WTC11 (cell line): ENCODE data around the gene PAQR4. TPM values are rescaled to one million over a fixed set of nuclear protein-coding genes. Genes with fewer than 3 reads are reported as not detected.
"Not testable (repeated sequence)": the region's sequence is repeated elsewhere in the genome, so short reads cannot be mapped to it uniquely, and the experiment has no call there.

Source experiments
- ATAC-seq: fragments of 200-7000 bp; cut with Tn5 transposase; 2 replicates; pipeline ENCODE4 v1.10.0; 2021; ENCODE audit warnings: mild to moderate bottlenecking, moderate library complexity
- CTCF ChIA-PET: fragments of 300-600 bp; sonication (Branson Sonifier 250); formaldehyde crosslinking; loops from one replicate; lab custom pipeline; 2021; ENCODE audit warnings: antibody characterized with exemption; lab: Charles Lee
- POLR2A ChIA-PET: fragments of 350-600 bp; sonication (Branson Sonifier 250); formaldehyde crosslinking; loops from one replicate; lab custom pipeline; 2021; ENCODE audit warnings: antibody characterized with exemption; lab: Charles Lee
- DNase-seq: peaks from one replicate; pipeline ENCODE4 v3.0.0; 2021; ENCODE audit warnings: low spot score
- H3K27ac Mint-ChIP-seq: 2 replicates; pipeline ENCODE4 v1.8.0; 2021; ENCODE audit warnings: mixed read lengths
- H3K27me3 Mint-ChIP-seq: 2 replicates; pipeline ENCODE4 v1.8.0; 2021; ENCODE audit warnings: low read depth, mild to moderate bottlenecking, moderate library complexity, mixed read lengths
- H3K36me3 Mint-ChIP-seq: 2 replicates; pipeline ENCODE4 v1.8.0; 2021; ENCODE audit warnings: mixed read lengths
- H3K4me1 Mint-ChIP-seq: 2 replicates; pipeline ENCODE4 v1.8.0; 2022; ENCODE audit warnings: mixed read lengths
- H3K4me3 Mint-ChIP-seq: 2 replicates; pipeline ENCODE4 v1.8.0; 2021; ENCODE audit warnings: mild to moderate bottlenecking, moderate library complexity, mixed read lengths
- H3K9me3 Mint-ChIP-seq: 2 replicates; pipeline ENCODE4 v1.8.0; 2021; ENCODE audit warnings: mixed read lengths
- ATF6 ChIP-seq: sonication (generic); formaldehyde crosslinking; IDR thresholded peaks from 2 replicates; pipeline ENCODE4 v1.8.1; 2023; ENCODE audit warnings: mild to moderate bottlenecking, missing genetic modification reagents
- CREB1 ChIP-seq: sonication (generic); formaldehyde crosslinking; IDR thresholded peaks from 2 replicates; pipeline ENCODE4 v1.8.0; 2023; ENCODE audit warnings: mild to moderate bottlenecking, missing genetic modification reagents
- ESRRA ChIP-seq: sonication (generic); formaldehyde crosslinking; IDR thresholded peaks from 2 replicates; pipeline ENCODE4 v1.8.1; 2022; ENCODE audit warnings: mild to moderate bottlenecking, missing genetic modification reagents, borderline replicate concordance
- FOXJ3 ChIP-seq: sonication (generic); formaldehyde crosslinking; IDR thresholded peaks from 2 replicates; pipeline ENCODE4 v1.9.0; 2021; ENCODE audit warnings: missing genetic modification reagents, mild to moderate bottlenecking, borderline replicate concordance
- FOXK1 ChIP-seq: sonication (generic); formaldehyde crosslinking; IDR thresholded peaks from 2 replicates; pipeline ENCODE4 v1.8.0; 2022; ENCODE audit warnings: mild to moderate bottlenecking, moderate library complexity, missing genetic modification reagents
- MAX ChIP-seq: sonication (generic); formaldehyde crosslinking; IDR thresholded peaks from 2 replicates; pipeline ENCODE4 v1.8.0; 2022; ENCODE audit warnings: mild to moderate bottlenecking, missing genetic modification reagents
- SOX15 ChIP-seq: fragments of 250-450 bp; sonication (Bioruptor Pico); IDR thresholded peaks from 2 replicates; pipeline ENCODE4 v1.9.0; 2021; ENCODE audit warnings: mild to moderate bottlenecking
- TCF7 ChIP-seq: sonication (generic); formaldehyde crosslinking; IDR thresholded peaks from 2 replicates; pipeline ENCODE4 v1.8.0; 2022; ENCODE audit warnings: mild to moderate bottlenecking, low read depth, missing genetic modification reagents, moderate library complexity
- TEAD4 ChIP-seq: sonication (generic); formaldehyde crosslinking; IDR thresholded peaks from 2 replicates; pipeline ENCODE4 v1.8.0; 2022; ENCODE audit warnings: mild to moderate bottlenecking, missing genetic modification reagents
- TP53 ChIP-seq: sonication (generic); formaldehyde crosslinking; IDR thresholded peaks from 2 replicates; pipeline ENCODE4 v1.8.1; 2023; ENCODE audit warnings: mild to moderate bottlenecking, missing genetic modification reagents
- ZNF416 ChIP-seq: fragments of 250-450 bp; sonication (Bioruptor Pico); IDR thresholded peaks from 2 replicates; pipeline ENCODE4 v1.9.0; 2021; ENCODE audit warnings: mild to moderate bottlenecking, inconsistent platforms
- total RNA-seq: library from RNA; stranded (reverse); gene quantifications from 3 replicates; pipeline ENCODE4 v1.2.3, GENCODE V29; 2021
- TF ChIP-seq, protein P1 (sequence below): sonication (generic); formaldehyde crosslinking; IDR thresholded peaks from 2 replicates; pipeline ENCODE4 v1.8.1; 2023; ENCODE audit warnings: mild to moderate bottlenecking, missing genetic modification reagents
- TF ChIP-seq, protein P2 (sequence below): fragments of 250-450 bp; sonication (Bioruptor Pico); conservative IDR thresholded peaks from 2 replicates; pipeline ENCODE4 v1.9.0; 2021; ENCODE audit warnings: mild to moderate bottlenecking
- TF ChIP-seq, protein P3 (sequence below): fragments of 200-600 bp; IDR thresholded peaks from 2 replicates; pipeline ENCODE4 v1.8.0; 2022; ENCODE audit warnings: antibody characterized with exemption

The PAQR4 gene
- total RNA-seq, 1 experiment from 2014 or later = 32.4 TPM

DNA sequence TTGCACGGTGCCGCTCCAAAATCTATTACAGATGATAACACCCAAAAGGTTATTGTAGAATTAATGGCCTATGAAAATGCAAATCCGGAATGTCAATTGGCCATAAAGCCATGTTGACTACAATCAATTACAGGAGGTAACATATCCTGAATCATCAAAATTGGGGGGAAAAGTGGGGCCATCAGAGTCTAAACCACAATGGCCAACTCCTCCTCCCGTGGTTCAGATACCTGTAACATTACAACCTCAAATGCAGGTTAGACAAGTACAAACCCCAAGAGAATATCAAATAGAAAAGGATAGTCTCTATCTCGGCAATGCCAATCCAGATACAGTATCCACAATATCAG is 42.5 kb upstream of the PAQR4 start:
- POLR2A ChIA-PET = interaction anchor here (1.0 to 1.3 kb wide), 2 partner anchors 10 to 15 kb away, joined by 3 read pairs; partner anchors contain the start of gene FLYWCH1
- H3K4me3 Mint-ChIP-seq = no peak overlapping the region; the same call in 1 of the 2 replicates
- no peak overlapping the region for H3K27ac Mint-ChIP-seq
- peaks cover 9% of the 10 kb centered on the region for H3K27me3 Mint-ChIP-seq
- DNase-seq = no peak
- peaks cover 9% of the 10 kb centered on the region for H3K9me3 Mint-ChIP-seq
- TF ChIP-seq ZNF416 (CRISPR knock-in tag) (no peak), TCF7 (CRISPR knock-in tag) (no peak), FOXK1 (CRISPR knock-in tag) (no peak), FOXJ3 (no peak), ESRRA (CRISPR knock-in tag) (no peak), TP53 (CRISPR knock-in tag) (no peak), TEAD4 (CRISPR knock-in tag) (no peak), CREB1 (CRISPR knock-in tag) (no peak), ATF6 (no peak)
- TF ChIP-seq, protein P1, sequence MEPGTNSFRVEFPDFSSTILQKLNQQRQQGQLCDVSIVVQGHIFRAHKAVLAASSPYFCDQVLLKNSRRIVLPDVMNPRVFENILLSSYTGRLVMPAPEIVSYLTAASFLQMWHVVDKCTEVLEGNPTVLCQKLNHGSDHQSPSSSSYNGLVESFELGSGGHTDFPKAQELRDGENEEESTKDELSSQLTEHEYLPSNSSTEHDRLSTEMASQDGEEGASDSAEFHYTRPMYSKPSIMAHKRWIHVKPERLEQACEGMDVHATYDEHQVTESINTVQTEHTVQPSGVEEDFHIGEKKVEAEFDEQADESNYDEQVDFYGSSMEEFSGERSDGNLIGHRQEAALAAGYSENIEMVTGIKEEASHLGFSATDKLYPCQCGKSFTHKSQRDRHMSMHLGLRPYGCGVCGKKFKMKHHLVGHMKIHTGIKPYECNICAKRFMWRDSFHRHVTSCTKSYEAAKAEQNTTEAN (CRISPR knock-in tag) = no peak
- TF ChIP-seq, protein P2, sequence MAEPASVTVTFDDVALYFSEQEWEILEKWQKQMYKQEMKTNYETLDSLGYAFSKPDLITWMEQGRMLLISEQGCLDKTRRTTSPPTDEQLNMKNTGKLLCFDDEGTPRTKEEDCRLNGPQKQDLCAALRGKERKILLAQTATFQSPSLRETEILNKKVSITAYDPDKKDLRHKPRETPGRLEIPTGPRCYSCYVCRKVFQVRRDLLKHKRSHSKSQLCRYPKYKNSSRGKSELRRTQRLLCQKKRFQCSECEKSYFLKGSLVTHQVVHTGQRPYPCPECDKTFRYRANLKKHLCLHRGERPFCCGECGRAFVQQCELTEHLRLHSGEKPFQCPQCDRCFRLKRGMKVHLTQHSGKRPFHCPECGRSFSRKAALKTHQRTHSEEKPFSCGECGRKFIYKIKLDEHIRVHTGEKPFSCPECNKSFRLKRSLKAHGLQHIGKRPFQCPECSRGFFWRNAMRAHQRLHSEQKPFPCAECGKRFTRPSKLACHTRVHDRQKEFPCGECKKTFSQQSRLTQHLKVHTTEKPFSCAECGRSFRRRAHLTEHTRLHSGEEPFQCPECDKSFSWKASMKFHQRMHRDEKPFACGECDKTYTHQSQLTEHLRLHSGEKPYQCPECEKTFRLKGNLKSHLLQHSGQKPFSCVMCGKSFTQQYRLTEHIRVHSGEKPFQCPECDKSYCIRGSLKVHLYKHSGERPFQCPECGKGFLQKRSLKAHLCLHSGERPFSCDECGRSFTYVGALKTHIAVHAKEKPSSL (CRISPR knock-in tag) = no peak
- TF ChIP-seq, all 79 proteins: peak for 0
- Mint-ChIP-seq H3K4me1 (peaks cover 33% of the 10 kb centered on the region), H3K36me3 (peaks cover 3% of the 10 kb centered on the region; the same call in 1 of the 2 replicates)
- no peak for ATAC-seq
- CTCF ChIA-PET = interaction anchor here (0.6 to 3.1 kb wide), 36 partner anchors 9 to 253 kb away, joined by 3 to 42 read pairs (median 6); partner anchors contain the start of genes FLYWCH1, FLYWCH2, KREMEN2 and PRSS21

GRCh38 chr16:2927010-2927646 is 42.0 kb upstream of the PAQR4 start:
- Mint-ChIP-seq H3K27me3 (peaks cover 9% of the 10 kb centered on the region), H3K4me3 (no peak overlapping the region; the same call in 1 of the 2 replicates), H3K4me1 (peaks cover 33% of the 10 kb centered on the region)
- peak; percentile 92 for DNase-seq
- CTCF ChIA-PET = interaction anchor here (0.5 to 3.1 kb wide), 59 partner anchors 8 to 1661 kb away, joined by 3 to 42 read pairs (median 5); partner anchors contain the start of genes ELOB, FLYWCH1, FLYWCH2 and KREMEN2
- TF ChIP-seq SOX15 (CRISPR knock-in tag) (no peak), MAX (peak; percentile 61; the same call in 1 of the 2 replicates)
- TF ChIP-seq, protein P3, sequence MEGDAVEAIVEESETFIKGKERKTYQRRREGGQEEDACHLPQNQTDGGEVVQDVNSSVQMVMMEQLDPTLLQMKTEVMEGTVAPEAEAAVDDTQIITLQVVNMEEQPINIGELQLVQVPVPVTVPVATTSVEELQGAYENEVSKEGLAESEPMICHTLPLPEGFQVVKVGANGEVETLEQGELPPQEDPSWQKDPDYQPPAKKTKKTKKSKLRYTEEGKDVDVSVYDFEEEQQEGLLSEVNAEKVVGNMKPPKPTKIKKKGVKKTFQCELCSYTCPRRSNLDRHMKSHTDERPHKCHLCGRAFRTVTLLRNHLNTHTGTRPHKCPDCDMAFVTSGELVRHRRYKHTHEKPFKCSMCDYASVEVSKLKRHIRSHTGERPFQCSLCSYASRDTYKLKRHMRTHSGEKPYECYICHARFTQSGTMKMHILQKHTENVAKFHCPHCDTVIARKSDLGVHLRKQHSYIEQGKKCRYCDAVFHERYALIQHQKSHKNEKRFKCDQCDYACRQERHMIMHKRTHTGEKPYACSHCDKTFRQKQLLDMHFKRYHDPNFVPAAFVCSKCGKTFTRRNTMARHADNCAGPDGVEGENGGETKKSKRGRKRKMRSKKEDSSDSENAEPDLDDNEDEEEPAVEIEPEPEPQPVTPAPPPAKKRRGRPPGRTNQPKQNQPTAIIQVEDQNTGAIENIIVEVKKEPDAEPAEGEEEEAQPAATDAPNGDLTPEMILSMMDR = peak; percentile 98
- TF ChIP-seq, all 79 proteins: peak for 2
- Mint-ChIP-seq H3K9me3 (peaks cover 9% of the 10 kb centered on the region), H3K27ac (peak overlapping the region; percentile 11; the same call in 1 of the 2 replicates), H3K36me3 (peaks cover 3% of the 10 kb centered on the region; the same call in 1 of the 2 replicates)
- POLR2A ChIA-PET = interaction anchor here (0.7 to 1.3 kb wide), 3 partner anchors 10 to 39 kb away, joined by 3 read pairs; partner anchors contain the start of gene FLYWCH1
- peak; percentile 70 for ATAC-seq

- 0 out of 2 replicates have a peak overlapping the region, but pooled peaks have one; percentile 21 for H3K27ac Mint-ChIP-seq
- H3K9me3 Mint-ChIP-seq, ATAC-seq, H3K36me3 Mint-ChIP-seq, DNase-seq, H3K4me3 Mint-ChIP-seq, H3K27me3 Mint-ChIP-seq: not testable (repeated sequence)
- H3K4me1 Mint-ChIP-seq = peaks cover 33% of the 10 kb centered on the region
- POLR2A ChIA-PET = interaction anchor here (1.5 kb wide), 1 partner anchor 60 kb away, joined by 3 read pairs; no protein-coding TSS in a partner anchor
- CTCF ChIA-PET = interaction anchor here (1.1 to 3.1 kb wide), 7 partner anchors 16 to 111 kb away, joined by 4 to 42 read pairs (median 9); partner anchors contain the start of genes FLYWCH1, PAQR4 and PRSS21
Observed at GRCh38 chr16:2928151-2928550, 41.0 kb upstream of the PAQR4 start.
